ENCODE data around the gene GNAL. TPM values are rescaled to one million over a fixed set of nuclear protein-coding genes. Genes with fewer than 3 reads are reported as not detected.

GNAL gene
- total and polyA plus RNA-seq, 2 donors from 2014 or later: 1.8 to 9.7 TPM

DNA sequence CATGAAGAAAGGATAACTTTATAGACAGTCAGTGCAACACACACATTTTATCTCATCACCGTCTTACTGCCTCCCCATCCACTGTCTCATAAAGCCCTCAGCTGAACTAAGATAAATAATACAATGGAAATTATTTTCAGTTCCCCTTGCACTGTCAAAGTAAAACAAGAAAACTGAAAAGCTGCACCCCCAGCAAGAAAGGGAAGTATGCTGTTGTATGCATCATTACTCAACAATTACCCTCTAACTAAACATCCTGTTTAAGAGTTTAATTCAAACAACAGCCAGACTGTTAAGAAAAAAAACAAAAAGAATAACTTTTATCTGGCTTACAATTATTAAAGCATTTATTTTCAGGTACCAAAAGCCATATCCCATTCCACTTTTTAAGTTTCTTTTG, 194.1 kb downstream of the GNAL start:
- Histone ChIP-seq H3K9me3 (ENCODE audit: control insufficient read depth in 2 of 3, insufficient read depth in 1 of 3, low read length in 3 of 3) (no peaks in the 10 kb centered on the region), H3K9ac (ENCODE audit: low read length in 3 of 3) (no peak overlapping the region), H3K4me3 (ENCODE audit: low read length in 3 of 3) (no peak overlapping the region), H3K27me3 (ENCODE audit: control insufficient read depth, insufficient read depth, low read length) (no peaks in the 10 kb centered on the region), H3K4me1 (ENCODE audit: control insufficient read depth in 2 of 3, insufficient read depth in 2 of 3, low read depth in 1 of 3, low read length in 3 of 3) (peaks cover 0 to 5% (median 4%) of the 10 kb centered on the region in 3 donors), H3K36me3 (ENCODE audit: control insufficient read depth in 2 of 3, insufficient read depth in 3 of 3, low read length in 3 of 3) (peaks cover 0 to 15% (median 14%) of the 10 kb centered on the region in 3 donors), H3K27ac (ENCODE audit: low read depth in 2 of 2, low read length in 2 of 2) (no peak overlapping the region)
- no peak for FAIRE-seq
- TF ChIP-seq CTCF (IDR thresholded peaks at IDR 0.05; ENCODE audit: borderline replicate concordance, extremely low read depth, insufficient read depth): no peak
- DNase-seq: no peak
- intact Hi-C loops (cut with DNase I): no loop called here

DNA sequence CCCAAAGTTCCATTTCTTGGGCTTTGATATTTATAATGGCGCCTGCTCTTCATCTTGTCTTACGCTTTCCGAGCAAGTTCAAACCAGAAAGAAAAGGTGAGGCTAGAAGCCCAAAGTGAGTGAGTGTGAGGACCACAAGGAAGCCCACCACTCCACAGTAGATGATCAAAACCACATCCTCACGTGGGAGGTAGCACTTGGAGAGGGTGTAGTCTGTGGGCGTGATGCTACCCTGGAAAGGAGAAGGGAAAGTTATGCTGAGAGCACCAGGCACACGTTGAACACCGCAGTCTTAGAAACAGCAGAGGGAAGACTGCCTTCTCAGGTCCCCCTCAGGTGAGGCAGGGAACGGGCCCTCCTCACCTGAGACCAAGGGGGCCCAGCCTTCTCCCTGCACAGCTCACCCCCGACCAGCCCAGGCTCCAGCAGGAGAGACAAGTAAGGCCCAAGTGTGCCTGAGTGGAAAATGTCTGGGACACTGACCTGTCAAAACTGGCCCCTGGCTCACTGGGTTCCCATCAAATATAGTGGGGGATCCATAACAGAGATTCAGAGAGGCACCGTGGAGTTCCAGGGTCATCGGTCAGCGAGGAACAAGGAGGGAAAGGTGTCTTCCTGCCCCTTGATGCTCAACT, 195.4 kb downstream of the GNAL start:
- H3K4me1 ChIP-seq (ENCODE audit: control insufficient read depth in 2 of 3, insufficient read depth in 2 of 3, low read depth in 1 of 3, low read length in 3 of 3): peaks cover 0 to 5% (median 4%) of the 10 kb centered on the region in 3 donors
- H3K36me3 ChIP-seq (ENCODE audit: control insufficient read depth in 2 of 3, insufficient read depth in 3 of 3, low read length in 3 of 3): peaks cover 0 to 24% (median 15%) of the 10 kb centered on the region in 3 donors
- no peak for TF ChIP-seq CTCF (IDR thresholded peaks at IDR 0.05; ENCODE audit: borderline replicate concordance, extremely low read depth, insufficient read depth)
- H3K4me3 ChIP-seq (ENCODE audit: low read length in 3 of 3): peak overlapping the region in 1 of 3 donors; percentile 15
- no peak overlapping the region for H3K9ac ChIP-seq (ENCODE audit: low read length in 3 of 3)
- intact Hi-C loops (cut with DNase I): no loop called here
- no peak for FAIRE-seq
- H3K27me3 ChIP-seq (ENCODE audit: control insufficient read depth, insufficient read depth, low read length): no peaks in the 10 kb centered on the region
- DNase-seq: no peak
- H3K9me3 ChIP-seq (ENCODE audit: control insufficient read depth in 2 of 3, insufficient read depth in 1 of 3, low read length in 3 of 3): no peaks in the 10 kb centered on the region
- no peak overlapping the region for H3K27ac ChIP-seq (ENCODE audit: low read depth in 2 of 2, low read length in 2 of 2)

DNA sequence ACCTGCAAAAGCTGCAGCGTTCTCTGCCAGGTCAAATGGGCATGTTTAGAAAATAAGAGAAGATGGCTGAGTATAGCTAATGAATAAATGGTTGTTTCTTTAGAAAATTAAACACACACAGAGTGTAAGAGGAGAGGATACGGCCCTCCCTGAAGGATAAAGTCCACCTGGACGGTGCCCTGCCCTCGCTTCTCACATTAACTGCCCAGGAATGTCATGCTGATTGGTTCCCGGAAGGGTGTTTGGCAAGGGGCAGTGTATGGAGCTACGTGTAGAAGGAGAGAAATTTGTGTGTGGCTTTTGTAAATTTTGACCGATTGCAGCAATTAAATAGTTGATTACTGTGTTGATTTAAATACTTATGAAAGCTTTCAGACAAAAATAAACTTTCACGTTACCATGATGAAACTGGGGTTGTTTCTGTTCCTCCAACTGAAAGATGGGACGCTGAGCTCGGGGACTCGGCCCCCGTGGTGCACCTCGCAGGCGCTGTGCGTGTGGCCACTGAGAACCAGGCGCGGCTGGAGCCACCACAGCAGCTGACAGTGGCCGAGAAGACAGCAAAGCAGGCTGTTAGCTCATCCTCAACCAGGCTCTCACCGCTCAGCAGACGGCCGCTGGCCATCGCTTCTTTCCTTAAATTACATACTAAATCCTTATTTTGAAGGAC, 196.3 kb downstream of the GNAL start:
- FAIRE-seq (no peak), DNase-seq (peak in 3 of 5 donors; percentile 29 to 73 (median 55))
- H3K27me3 ChIP-seq (ENCODE audit: control insufficient read depth, insufficient read depth, low read length): no peaks in the 10 kb centered on the region
- intact Hi-C loops (cut with DNase I): no loop called here
- H3K36me3 ChIP-seq (ENCODE audit: control insufficient read depth in 2 of 3, insufficient read depth in 3 of 3, low read length in 3 of 3): peaks cover 0 to 27% (median 15%) of the 10 kb centered on the region in 3 donors
- H3K27ac ChIP-seq (ENCODE audit: low read depth in 2 of 2, low read length in 2 of 2): peak overlapping the region in 1 of 2 donors; percentile 25
- H3K4me3 ChIP-seq (ENCODE audit: low read length in 3 of 3): peak overlapping the region in 1 of 3 donors; percentile 29
- H3K9ac ChIP-seq (ENCODE audit: low read length in 3 of 3): no peak overlapping the region
- H3K4me1 ChIP-seq (ENCODE audit: control insufficient read depth in 2 of 3, insufficient read depth in 2 of 3, low read depth in 1 of 3, low read length in 3 of 3): peaks cover 0 to 5% (median 4%) of the 10 kb centered on the region in 3 donors
- TF ChIP-seq CTCF (IDR thresholded peaks at IDR 0.05; ENCODE audit: borderline replicate concordance, extremely low read depth, insufficient read depth): no peak
- no peaks in the 10 kb centered on the region for H3K9me3 ChIP-seq (ENCODE audit: control insufficient read depth in 2 of 3, insufficient read depth in 1 of 3, low read length in 3 of 3)

Measured in kidney (tissue), 14 donors.